HL-60/S4 treated with phorbol 12-myristate 13-acetate at 8.2 ng/mL for 4 days and 3 days (cell line): ENCODE results near the gene PLXNA1.

ENCODE experiments used
- in situ Hi-C: fragments of 300-500 bp; cut with MboI; formaldehyde crosslinking; loops from 2 replicates; pipeline ENCODE4 v1.15.0; 2022; ENCODE audit warnings: low sequenced_read_pairs

Gene PLXNA1

GRCh38 chr3:127031413-127031810 is 48.5 kb downstream of the PLXNA1 start:
- in situ Hi-C loops: no loop called here

GRCh38 chr3:127031845-127032244 is 48.9 kb downstream of the PLXNA1 start:
- in situ Hi-C loops: no loop called here

- in situ Hi-C loops: no loop called here
Measured at GRCh38 chr3:127032296-127032990, 49.5 kb downstream of the PLXNA1 start.
